ENCODE results near the gene CEACAM6. TPM values are rescaled to one million over a fixed set of nuclear protein-coding genes. Genes with fewer than 3 reads are reported as not detected.
"Not testable (repeated sequence)": the region's sequence is repeated elsewhere in the genome, so short reads cannot be mapped to it uniquely, and the experiment has no call there.

CEACAM6 gene
- total RNA-seq, 1 donor = not detected

DNA sequence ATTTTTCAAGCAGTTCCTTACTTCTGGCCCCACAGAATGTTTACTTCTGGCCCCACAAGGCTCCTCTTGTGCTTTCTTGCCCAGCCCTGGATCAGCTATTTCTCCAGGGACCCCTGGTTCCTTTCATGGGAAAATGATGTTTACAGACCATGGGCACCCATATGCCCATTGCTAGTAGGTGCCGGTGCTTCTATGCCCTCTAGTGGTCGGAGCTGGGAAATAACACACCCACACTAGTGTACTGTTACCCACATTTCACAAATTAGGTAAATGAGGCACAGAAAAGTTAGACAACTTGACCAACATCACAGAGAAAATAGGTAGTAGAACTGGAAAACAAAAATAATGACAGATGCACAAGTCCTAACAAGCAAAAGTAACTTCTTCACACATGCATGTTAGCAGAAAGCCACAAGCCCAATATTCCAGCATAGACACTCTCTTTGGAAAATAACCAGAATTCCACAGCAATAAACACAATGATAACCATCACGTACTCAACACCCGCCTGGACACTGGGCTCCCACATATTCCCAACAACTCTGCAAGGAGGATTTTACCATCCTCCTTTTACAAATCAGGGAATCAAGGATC, 1.3 kb upstream of the CEACAM6 start:
- Histone ChIP-seq H4K20me1 (ENCODE audit: insufficient read depth, low read length) (no peaks in the 10 kb centered on the region), H3K4me3 (ENCODE audit: insufficient read depth, low read length) (no peak overlapping the region), H3K27ac (ENCODE audit: low read depth, low read length) (no peak overlapping the region), H3K27me3 (ENCODE audit: insufficient read depth, low read length) (peaks cover 17% of the 10 kb centered on the region), H3K79me2 (ENCODE audit: insufficient read depth, low read length) (no peaks in the 10 kb centered on the region), H3K36me3 (ENCODE audit: insufficient read depth, low read length) (no peaks in the 10 kb centered on the region), H3K4me1 (ENCODE audit: insufficient read depth, low read length) (no peaks in the 10 kb centered on the region), H3K9me3 (ENCODE audit: low read depth, low read length) (no peaks in the 10 kb centered on the region), H2AFZ (ENCODE audit: low read length) (no peak overlapping the region), H3K4me2 (ENCODE audit: insufficient read depth, low read length) (no peak overlapping the region)
- TF ChIP-seq, protein P1, sequence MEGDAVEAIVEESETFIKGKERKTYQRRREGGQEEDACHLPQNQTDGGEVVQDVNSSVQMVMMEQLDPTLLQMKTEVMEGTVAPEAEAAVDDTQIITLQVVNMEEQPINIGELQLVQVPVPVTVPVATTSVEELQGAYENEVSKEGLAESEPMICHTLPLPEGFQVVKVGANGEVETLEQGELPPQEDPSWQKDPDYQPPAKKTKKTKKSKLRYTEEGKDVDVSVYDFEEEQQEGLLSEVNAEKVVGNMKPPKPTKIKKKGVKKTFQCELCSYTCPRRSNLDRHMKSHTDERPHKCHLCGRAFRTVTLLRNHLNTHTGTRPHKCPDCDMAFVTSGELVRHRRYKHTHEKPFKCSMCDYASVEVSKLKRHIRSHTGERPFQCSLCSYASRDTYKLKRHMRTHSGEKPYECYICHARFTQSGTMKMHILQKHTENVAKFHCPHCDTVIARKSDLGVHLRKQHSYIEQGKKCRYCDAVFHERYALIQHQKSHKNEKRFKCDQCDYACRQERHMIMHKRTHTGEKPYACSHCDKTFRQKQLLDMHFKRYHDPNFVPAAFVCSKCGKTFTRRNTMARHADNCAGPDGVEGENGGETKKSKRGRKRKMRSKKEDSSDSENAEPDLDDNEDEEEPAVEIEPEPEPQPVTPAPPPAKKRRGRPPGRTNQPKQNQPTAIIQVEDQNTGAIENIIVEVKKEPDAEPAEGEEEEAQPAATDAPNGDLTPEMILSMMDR (IDR thresholded peaks at IDR 0.05; ENCODE audit: extremely low read depth, low read depth, low read length) = peak; percentile 85
- DNase-seq (ENCODE audit: insufficient read length, low spot score, missing footprints) = no peak

DNA sequence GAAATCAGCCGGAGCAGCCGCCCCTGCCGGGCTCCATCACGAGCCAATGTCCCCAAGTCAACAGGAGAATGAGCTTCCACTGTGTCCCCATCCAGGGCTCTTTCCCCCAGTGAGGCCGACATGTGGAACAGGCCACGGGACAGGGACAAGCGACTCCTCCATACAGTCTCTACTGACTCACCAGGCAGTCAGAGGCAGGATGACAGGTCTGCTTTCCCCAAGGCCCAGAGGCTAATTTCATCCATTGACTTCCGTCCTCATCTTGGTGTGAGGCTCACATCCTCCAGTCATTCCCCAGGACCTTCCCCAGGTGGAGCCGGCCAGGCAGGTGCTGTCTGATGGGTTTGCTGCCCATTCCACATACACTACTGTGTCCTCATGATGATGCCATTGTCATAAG, 3.5 kb downstream of the CEACAM6 start:
- TF ChIP-seq, protein P1 (IDR thresholded peaks at IDR 0.05; ENCODE audit: extremely low read depth, low read depth, low read length) = no peak
- Histone ChIP-seq H4K20me1 (ENCODE audit: insufficient read depth, low read length) (no peaks in the 10 kb centered on the region), H3K27me3 (ENCODE audit: insufficient read depth, low read length) (peaks cover 4% of the 10 kb centered on the region), H2AFZ (ENCODE audit: low read length) (no peak overlapping the region), H3K9me3 (ENCODE audit: low read depth, low read length) (no peaks in the 10 kb centered on the region), H3K79me2 (ENCODE audit: insufficient read depth, low read length) (no peaks in the 10 kb centered on the region), H3K27ac (ENCODE audit: low read depth, low read length) (no peak overlapping the region), H3K4me2 (ENCODE audit: insufficient read depth, low read length) (no peak overlapping the region), H3K4me3 (ENCODE audit: insufficient read depth, low read length) (no peak overlapping the region), H3K36me3 (ENCODE audit: insufficient read depth, low read length) (no peaks in the 10 kb centered on the region), H3K4me1 (ENCODE audit: insufficient read depth, low read length) (no peaks in the 10 kb centered on the region)
- no peak for DNase-seq (ENCODE audit: insufficient read length, low spot score, missing footprints)

DNA sequence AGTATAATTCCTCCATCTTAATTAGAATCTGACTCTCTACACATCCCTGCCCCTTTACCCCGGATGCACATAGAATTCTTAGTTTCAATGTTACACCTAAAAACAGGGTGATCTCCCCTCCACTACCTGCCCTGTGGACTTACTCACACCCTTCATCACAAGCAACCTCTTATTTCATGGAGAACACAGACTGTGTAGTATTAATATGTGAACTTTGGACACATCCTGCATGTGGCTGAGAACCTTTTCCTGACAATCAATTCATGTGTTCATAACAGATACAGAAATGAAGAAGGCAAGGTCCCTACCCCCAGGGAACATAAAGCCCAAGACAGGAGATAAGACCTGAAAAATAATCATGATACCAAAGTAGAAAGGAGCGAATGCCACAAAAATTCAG, 11.8 kb downstream of the CEACAM6 start:
- no peak overlapping the region for H2AFZ ChIP-seq (ENCODE audit: low read length)
- no peaks in the 10 kb centered on the region for H3K36me3 ChIP-seq (ENCODE audit: insufficient read depth, low read length)
- no peak overlapping the region for H3K4me3 ChIP-seq (ENCODE audit: insufficient read depth, low read length)
- no peak for DNase-seq (ENCODE audit: insufficient read length, low spot score, missing footprints)
- no peaks in the 10 kb centered on the region for H3K79me2 ChIP-seq (ENCODE audit: insufficient read depth, low read length)
- H3K9me3 ChIP-seq (ENCODE audit: low read depth, low read length) = no peaks in the 10 kb centered on the region
- no peaks in the 10 kb centered on the region for H3K4me1 ChIP-seq (ENCODE audit: insufficient read depth, low read length)
- H4K20me1 ChIP-seq (ENCODE audit: insufficient read depth, low read length) = no peaks in the 10 kb centered on the region
- H3K4me2 ChIP-seq (ENCODE audit: insufficient read depth, low read length) = no peak overlapping the region
- H3K27me3 ChIP-seq (ENCODE audit: insufficient read depth, low read length) = peaks cover 7% of the 10 kb centered on the region
- H3K27ac ChIP-seq (ENCODE audit: low read depth, low read length) = no peak overlapping the region
- TF ChIP-seq, protein P1 (IDR thresholded peaks at IDR 0.05; ENCODE audit: extremely low read depth, low read depth, low read length) = no peak

DNA sequence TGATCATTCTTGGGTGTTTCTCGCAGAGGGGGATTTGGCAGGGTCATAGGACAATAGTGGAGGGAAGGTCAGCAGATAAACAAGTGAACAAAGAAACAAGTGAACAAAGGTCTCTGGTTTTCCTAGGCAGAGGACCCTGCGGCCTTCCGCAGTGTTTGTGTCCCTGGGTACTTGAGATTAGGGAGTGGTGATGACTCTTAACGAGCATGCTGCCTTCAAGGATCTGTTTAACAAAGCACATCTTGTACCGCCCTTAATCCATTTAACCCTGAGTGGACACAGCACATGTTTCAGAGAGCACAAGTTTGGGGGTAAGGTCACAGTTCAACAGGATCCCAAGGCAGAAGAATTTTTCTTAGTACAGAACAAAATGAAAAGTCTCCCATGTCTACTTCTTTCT, 12.8 kb downstream of the CEACAM6 start:
- H3K27ac ChIP-seq (ENCODE audit: low read depth, low read length); H4K20me1 ChIP-seq (ENCODE audit: insufficient read depth, low read length); H3K4me1 ChIP-seq (ENCODE audit: insufficient read depth, low read length); H3K27me3 ChIP-seq (ENCODE audit: insufficient read depth, low read length); H3K4me2 ChIP-seq (ENCODE audit: insufficient read depth, low read length); H3K79me2 ChIP-seq (ENCODE audit: insufficient read depth, low read length); H3K9me3 ChIP-seq (ENCODE audit: low read depth, low read length); H2AFZ ChIP-seq (ENCODE audit: low read length); H3K36me3 ChIP-seq (ENCODE audit: insufficient read depth, low read length); DNase-seq (ENCODE audit: insufficient read length, low spot score, missing footprints); H3K4me3 ChIP-seq (ENCODE audit: insufficient read depth, low read length): not testable (repeated sequence)

Measured in osteoblast (primary cell).